UCSD-AML1 (cell line): ENCODE measurements around the gene RAN.
"Not testable (repeated sequence)": the region's sequence is repeated elsewhere in the genome, so short reads cannot be mapped to it uniquely, and the experiment has no call there.

Experiments used
- DNase-seq: peaks from one replicate; lab custom pipeline; 2025; ENCODE audit not compliant: unreplicated experiment; lab: John Stamatoyannopoulos, UW

Gene RAN

DNA sequence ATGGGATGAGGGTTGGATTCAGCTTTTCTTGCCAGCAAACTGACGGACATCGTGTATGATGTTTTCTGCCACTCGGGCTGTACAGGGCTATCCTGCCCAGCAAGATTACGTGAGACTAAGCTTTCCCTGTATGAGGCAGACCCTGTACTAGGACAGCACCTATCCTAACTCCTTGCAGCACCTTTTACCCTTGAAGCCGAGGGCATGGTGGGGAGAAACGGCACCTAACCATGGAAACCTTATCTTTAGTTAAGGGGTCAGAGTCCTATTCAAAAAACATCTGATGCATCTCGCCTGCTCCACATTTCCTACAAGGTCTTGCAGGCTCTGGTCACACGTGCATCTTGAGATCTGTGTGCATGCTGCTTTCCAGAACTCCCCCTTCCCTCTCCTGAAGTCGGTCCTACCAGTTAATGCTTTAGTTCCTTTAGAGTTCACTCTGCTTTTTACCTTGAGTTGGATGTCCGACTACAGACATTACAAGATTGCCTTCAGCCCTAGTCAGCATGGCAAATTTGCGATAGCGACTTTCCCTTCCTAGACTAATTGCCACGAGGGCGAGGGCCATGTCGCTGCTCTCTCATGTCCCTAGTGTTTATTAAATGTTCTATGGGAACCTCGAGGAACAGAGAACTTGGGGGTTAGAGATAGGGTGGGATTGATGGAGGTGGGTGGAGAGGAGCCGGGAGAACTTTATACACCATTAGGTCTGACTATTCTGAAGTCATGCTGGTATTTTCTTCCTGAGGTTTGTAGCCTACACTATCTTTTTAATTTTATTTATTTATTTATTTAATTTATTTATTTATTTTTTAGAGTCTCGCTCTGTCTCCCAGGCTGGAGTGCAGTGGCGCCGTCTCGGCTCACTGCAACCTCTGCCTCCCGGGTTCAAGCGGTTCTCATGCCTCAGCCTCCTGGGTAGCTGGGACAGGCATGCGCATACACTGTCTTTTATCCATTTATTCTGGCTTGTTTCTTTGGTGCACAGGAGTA, 6.6 kb downstream of the RAN start:
- DNase-seq = no peak

DNA sequence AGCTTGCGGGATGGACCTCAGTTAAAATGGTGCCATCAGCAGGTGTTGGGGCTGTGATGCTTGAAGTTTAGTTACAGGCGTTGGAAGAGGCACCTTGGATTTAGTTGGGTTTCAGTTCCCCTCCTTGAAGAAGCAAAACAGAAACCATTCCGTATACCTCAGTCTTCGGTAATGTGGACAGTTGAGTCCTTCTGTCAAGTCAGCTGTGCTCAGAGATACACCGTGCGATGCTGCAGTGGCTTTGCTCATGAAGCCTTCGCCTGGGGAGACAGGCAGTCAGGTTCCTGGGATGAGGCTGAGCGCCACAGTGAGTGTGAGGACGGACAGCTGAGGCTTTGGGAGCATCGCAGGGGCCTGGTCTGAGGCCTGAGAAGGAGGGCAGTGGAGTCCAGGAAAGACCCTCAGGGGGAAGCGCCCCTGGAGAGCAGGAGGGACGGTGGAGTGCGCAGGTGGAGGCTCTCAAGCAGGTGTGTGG, 7.4 kb downstream of the RAN start:
- no peak for DNase-seq

DNA sequence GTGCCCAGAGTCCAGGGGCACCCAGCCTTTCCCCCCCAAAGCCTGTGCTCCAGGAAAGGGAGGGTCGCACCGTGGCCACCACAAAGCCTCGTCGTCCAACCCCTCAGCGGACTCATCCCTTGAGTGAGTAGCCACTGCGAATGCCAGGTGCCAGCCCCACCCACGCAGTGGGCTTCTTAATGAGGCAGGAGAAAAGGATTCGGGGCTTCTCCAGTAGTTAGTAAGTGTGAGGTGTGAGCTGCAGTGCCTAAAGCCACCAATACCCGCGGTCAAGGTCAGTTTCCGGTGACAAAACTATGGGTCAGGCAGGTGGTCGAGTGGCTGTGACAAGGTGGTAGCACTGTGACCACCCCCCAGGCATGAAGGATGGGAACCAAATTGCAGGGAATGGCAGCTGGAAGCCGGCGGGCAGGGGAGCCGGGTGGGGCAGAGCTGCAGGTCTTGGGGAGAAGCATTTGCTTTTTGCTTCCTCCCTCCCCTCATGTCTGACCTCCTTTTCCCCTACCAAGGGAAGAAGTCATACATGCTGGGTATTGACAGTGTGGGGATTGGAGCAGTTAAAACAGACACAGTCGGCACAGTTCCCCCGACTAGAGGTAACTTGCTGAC, 8.0 kb downstream of the RAN start:
- no peak for DNase-seq

DNA sequence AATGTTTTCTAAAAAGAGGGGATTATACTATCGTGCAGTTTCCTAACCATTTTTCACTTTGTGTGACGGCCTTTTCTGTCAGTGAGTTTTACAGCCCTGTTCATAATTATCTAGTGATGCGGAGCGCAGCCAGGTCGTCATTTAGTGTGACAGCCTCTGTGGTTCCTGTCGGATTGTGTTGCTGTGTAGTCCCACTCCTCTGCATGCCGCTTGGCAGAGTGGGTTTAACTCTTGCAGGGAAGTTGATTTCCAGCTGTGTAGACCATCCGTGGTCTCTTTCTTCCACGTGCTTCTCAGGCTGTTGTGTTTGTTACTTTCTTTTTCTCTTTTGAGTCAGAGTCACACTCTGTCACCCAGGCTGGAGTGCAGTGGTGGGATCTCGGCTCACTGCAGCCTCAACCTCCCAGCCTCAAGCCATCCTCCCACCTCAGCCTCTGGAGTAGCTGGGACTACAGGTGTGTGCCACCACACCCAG, 8.6 kb downstream of the RAN start:
- no peak for DNase-seq

DNA sequence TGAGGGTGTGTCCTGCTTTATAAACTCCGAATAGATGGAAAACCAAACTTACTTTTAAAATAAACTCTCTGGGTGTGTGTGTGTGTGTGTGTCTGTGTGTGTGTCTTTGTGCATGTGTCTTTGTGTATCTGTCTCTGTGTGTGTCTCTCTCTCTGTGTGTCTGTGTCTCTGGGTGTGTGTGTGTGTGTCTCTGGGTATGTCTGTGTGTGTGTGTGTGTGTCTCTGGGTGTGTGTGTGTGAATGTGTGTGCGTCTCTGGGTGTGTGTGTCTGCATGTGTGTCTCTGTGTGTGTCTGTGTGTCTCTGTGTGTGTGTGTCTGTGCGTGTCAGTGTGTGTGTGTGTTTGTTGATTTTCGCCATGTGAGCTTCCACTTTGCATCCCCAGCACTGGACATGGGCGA, 9.2 kb downstream of the RAN start:
- no peak for DNase-seq

DNA sequence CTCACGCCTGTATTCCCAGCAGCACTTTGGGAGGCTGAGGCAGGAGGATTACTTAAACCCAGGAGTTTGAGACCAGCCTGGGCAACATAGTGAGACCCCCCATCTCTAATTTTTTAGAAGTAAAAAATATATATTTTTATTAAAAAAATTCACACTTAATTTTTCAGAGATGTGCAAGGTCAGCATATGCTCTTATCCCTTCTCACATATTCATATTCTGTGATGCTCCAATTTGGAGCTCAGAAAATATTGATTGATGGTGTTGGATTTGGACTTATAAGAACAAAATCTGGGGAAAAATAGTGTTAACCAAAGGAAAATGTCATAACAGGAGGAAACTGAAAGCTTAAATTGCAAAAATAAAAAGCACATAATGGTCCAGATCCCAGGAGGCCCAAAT, 9.7 kb downstream of the RAN start:
- DNase-seq = no peak

DNA sequence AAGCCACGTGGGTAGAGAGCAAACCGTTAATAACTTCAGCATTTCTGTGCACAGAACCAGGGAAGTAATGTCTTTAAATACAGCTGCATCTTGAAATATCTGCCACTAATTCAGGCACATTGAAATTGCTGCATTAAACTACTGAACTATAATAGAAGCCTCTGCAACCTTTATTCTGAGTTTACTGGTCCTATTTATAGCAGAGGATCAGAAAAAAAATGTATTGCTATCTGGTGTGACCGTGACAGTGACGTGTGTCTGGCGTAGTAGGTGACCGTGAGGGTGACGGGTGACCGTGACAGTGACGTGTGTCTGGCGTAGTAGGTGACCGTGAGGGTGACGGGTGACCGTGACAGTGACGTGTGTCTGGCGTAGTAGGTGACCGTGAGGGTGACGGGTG, 15.3 kb downstream of the RAN start:
- not testable (repeated sequence) for DNase-seq

DNA sequence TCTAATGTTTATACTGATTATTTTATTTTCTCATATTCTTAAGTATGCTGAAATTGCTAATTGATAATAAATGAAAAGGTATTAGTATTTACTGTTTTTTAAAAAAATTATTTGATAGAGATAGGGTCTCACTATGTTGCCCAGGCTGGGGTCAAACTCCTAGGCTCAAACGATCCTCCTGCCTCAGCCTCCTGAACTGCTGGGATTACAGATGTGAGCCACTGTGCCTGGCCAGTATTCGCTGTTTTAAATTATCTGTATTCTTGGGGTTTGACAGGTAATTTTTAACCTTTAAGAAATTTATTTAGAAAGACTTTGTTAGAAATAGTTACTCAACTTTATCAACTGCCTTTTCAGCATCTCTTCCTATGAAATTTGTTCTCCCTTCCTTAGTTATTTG, 32.2 kb downstream of the RAN start:
- no peak for DNase-seq

DNA sequence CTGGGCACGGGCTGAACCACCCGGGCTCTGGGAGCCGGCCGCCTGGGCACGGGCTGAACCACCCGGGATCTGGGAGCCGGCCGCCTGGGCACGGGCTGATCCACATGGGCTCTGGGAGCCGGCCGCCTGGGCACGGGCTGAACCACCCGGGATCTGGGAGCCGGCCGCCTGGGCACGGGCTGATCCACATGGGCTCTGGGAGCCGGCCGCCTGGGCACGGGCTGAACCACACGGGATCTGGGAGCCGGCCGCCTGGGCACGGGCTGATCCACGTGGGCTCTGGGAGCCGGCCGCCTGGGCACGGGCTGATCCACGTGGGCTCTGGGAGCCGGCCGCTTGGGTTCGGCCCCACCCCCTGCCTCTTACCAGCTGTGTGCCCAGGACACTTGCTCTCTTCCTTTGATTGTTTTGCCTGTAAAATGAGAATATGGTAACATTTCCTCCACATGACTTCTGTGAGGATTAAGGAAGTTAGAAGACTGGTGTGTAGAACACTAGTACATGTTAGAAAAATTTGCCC, 33.1 kb downstream of the RAN start:
- not testable (repeated sequence) for DNase-seq

DNA sequence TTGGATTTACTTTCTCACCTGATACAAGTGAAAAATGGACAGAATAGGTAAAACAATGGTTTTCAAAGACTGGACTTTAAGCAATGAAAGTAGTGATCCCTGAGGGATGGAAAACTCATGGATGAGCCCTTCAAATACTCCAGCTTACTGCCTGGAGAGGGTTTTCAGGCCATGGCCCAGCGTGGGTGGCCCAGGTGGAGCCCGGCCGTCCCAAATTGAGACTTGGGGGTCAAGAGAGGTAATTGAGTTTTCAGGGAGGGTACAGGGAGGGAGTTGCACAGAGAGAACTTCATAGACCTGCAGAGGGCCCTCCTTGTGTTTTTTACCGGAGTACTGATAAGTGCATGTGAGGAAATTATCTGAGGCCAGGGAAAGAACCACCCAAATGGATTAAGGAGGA, 37.2 kb downstream of the RAN start:
- DNase-seq = no peak

DNA sequence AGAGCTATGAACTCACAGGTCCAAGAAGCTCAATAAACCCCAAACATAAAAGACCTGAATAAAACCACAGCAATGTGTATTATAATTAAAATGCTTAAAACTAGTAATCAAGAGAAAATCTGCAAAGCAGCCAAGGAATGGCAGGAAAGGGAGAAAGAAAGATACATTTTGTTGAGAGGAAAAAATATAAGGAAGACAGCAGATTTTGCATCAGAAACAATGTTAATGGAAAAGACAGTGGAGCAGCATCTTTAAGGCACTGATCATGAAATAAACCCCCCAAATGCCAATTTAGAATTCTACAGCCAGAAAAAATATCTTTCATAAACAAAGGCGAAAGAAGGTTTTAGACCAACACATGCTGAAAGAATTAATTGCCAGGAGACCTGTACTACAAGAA, 39.3 kb downstream of the RAN start:
- DNase-seq = no peak

DNA sequence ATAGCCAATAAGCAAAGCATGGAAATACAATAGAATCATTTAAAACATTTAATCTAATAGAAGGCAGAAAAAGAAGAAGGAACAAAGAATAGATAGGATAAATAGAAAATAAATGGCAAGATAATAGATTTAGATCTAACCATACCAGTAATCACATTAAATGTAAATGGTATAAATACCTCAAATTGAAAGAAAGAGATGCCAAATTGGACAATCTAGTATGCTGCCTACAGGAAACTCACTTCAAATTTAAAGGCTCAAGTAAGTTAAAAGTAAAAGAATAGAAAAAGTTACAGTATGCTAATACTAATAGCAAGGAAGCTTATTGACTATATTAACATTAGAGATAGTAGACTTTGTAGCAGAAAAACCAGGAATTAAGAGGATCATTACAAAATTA, 40.1 kb downstream of the RAN start:
- DNase-seq = no peak

DNA sequence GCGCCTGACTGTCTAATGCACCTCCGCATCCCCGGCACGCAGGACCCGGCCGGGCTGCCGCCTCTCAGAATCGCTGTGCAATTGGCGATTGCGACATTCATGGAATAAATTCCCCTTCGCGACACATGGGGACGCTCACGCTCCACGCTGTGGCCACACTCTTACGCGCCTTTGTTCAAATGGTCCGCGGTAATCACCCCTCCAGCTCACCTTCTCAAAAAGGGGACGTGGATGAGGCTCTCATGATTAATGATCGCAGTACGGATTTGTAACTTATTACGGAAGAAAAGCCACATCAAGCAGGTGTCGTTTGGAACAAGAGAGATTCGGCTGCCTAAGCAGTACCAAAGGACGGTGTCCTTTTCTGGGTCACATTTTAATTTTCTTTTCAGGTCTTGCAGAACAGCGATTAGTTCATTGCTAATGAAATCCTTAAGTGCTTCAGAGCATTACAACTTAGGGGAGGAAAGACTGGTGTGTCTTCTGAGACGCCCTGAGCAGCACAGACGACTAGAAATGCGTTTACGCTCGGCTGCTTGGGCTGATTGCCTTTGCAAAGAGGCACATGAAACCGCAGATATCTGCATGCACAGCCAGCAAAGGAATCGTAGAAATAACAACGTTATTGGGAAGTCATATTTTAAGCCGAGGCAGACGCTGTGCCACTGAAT, 44.5 kb downstream of the RAN start:
- peak; percentile 60 for DNase-seq

DNA sequence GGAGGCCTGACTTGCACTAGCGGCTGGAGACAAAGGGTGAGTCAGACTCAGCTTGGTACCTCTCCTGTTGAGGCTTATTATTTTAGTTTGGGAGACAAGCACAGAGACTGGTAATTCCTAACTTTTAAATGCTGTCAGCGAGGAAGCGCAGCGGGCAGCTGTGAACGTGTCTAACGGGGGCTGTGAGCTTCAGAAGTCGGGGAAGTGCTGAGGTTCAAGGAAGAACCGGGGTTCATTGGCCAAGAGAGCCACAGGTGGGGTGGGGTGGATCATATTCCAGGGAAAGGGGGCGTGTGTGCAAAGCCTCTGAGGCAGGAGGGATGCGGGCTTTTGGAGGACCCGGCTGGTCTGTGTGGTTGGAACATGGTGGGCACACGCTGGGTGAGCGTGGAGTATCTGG, 45.7 kb downstream of the RAN start:
- no peak for DNase-seq

DNA sequence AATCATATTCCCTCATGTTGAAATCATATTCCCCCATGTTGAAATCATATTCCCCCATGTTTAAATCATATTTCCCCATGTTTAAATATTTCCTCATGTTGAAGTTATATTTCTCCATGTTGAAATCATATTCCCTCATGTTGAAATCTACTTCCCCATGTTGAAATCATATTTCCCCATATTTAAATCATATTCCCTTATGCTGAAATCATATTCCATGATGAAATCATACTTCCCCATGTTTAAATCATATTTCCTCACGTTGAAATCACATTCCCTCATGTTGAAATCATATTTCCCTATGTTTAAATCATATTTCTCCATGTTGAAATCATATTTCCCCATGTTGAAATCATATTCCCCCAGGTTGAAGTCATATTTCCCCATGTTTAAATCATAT, 47.2 kb downstream of the RAN start:
- DNase-seq = no peak

DNA sequence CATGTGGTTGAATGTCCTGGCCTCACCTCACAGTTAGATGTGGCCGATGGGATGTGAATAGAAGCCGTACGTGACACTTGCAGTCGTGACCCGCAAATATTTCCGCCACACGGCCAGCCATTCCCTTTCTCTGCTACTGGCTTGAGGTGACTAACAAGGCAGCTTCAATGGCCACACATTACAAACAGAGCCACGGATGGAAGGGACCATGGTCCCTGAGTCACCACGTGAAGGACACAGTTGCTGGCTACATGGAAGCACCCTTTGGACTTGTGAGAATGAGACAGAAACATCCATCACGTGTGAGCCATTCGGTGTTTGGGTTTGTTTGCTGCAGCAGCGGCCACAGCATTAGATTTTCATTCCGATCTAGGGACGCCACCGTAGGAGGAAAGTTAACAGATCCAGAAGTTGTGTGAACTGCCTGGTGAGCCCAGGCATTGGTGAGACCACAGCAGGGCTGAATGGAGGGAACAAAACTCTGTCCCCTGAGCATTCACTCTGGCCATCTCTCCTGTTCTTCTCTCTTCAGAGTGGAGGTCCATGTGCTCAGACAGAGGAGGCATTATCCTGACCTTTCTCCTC, 48.3 kb downstream of the RAN start:
- no peak for DNase-seq

DNA sequence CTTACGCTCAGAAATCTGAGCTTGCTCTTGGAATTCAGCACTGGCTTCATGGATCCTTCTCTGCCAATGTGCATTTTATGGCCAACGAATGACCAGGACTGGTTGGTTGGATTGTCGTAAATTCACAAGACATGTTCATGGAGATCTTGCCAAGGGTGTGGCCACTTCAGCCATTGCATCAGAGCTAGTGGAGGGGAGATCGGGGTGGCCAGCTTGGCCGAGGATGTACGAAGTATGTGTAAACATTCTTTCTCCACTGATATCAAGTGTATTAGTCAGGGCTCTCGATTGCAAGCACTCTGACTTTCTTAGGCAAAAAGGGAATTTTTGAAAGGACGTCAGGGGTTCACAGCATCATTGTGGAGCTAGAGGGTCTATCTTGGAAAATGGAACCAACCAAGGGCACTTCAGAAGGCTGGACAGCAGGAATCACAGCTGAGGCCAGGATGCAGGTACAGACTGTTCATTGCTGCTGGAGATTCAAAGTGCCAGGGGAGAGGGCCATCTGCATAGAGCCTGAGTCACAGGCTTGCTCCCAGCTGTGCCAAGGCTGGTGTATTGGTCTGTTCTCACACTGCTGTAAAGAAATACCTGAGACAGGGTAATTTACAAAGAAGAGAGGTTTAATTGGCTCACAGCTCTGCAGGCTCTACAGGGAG, 49.0 kb downstream of the RAN start:
- DNase-seq = no peak

DNA sequence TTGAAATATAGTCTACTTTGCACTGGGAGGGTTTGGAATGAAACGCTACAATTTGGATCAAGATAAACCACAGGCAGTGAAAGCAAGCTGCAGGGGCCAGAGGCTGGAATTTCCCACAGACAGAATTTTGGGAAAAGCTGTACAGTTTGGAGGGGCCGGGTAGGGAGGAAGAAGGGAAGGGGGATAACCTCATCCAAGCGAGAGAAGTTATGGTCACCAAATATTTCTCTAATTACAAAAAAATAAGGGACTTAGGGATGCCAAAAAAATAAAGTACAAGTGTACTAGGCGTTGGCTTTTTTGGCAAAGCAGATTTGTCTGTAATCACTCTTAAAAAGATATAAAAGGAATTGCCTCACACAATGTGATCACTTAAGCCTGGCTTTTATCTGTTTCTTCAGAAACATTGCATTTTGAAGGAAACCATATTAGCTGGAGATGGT, 50.7 kb downstream of the RAN start:
- no peak for DNase-seq

DNA sequence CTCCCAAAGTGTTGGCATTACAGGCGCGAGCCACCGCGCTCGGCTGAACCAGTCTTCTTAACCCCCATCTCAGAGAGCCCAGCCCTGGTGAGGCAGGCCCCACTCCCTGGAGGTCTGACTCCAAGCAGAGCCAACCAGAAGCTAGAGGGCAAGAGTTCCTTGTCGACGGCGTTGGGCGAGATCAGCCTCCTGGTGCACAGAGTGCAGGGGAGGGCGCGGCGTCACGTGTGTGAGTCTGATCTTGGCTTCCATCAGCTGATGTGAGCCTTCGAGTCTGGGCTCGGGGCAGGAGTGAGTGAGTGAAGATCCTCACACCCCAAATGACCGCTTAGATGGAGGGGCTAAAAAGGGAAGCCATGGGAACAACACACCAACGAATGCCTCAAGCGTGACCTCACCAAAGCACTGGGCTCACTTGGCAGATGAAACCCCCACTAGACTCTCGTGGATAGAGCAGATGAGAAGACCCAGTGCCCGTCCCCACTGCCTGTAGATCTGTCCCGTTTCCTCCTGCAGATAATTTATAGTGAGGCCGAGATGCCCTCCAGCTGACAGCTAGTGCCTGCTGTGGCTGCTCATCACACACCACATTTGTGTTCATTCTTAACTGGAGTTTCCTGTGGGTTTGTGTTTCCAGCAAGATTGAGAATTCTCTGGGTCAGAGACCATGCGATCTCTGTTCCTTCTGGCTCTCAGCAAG, 53.2 kb downstream of the RAN start:
- DNase-seq = no peak

DNA sequence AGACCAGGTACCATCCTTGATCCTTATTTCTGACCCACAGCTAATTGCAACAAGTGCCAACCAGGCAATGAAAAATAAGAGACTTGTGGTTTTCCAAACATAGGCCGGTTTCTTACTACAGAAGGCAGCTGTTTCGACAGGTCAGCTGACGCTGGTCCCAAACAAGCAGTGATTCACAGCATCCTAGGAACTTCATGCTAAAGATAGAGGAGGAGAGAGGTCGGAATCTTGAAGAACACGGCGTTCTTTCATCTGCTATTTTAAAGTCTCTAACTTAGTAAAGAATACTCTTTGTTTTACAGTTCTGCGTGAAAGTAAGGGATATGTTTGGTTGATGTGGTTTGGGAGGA, 53.8 kb downstream of the RAN start:
- no peak for DNase-seq
